ENCODE measurements around the gene ACBD5.

ACBD5 gene

GRCh38 chr10:27150261-27150660 lies 90.3 kb downstream of the ACBD5 start:
- no peak for DNase-seq

GRCh38 chr10:27147701-27148100 lies 92.9 kb downstream of the ACBD5 start:
- no peak for DNase-seq

- no peak for DNase-seq
These were observed 94.7 kb downstream of the ACBD5 start for GRCh38 chr10:27145937-27146336.
